GM18520 (cell line): ENCODE data around the gene LPP.

Source experiments
- ATAC-seq: cut with Tn5 transposase; IDR thresholded peaks from one replicate; pipeline ENCODE4 v1.9.1; 2021; ENCODE audit not compliant: unreplicated experiment

The LPP gene

GRCh38 chr3:188169830-188170455 lies 16.0 kb downstream of the LPP start:
- ATAC-seq, result no peak

- no peak for ATAC-seq
These were observed 16.8 kb downstream of the LPP start for GRCh38 chr3:188170461-188171459.

- ATAC-seq, result no peak
These were observed 17.9 kb downstream of the LPP start for GRCh38 chr3:188171682-188172467.

- ATAC-seq, result no peak
These were observed 20.5 kb downstream of the LPP start for GRCh38 chr3:188174317-188175044.

- no peak for ATAC-seq
These were observed 22.5 kb downstream of the LPP start for GRCh38 chr3:188176476-188176875.

GRCh38 chr3:188176884-188177283 lies 22.9 kb downstream of the LPP start:
- ATAC-seq, result no peak

GRCh38 chr3:188177721-188178120 lies 23.8 kb downstream of the LPP start:
- ATAC-seq, result no peak

GRCh38 chr3:188178293-188178936 lies 24.5 kb downstream of the LPP start:
- no peak for ATAC-seq

GRCh38 chr3:188179006-188179966 lies 25.3 kb downstream of the LPP start:
- no peak for ATAC-seq

- ATAC-seq, result no peak
These were observed 26.2 kb downstream of the LPP start for GRCh38 chr3:188180114-188180513.

- no peak for ATAC-seq
These were observed 29.5 kb downstream of the LPP start for GRCh38 chr3:188183452-188183851.

GRCh38 chr3:188184160-188184559 lies 30.2 kb downstream of the LPP start:
- ATAC-seq, result no peak

GRCh38 chr3:188184649-188185048 lies 30.7 kb downstream of the LPP start:
- no peak for ATAC-seq

- ATAC-seq, result no peak
These were observed 31.8 kb downstream of the LPP start for GRCh38 chr3:188185717-188186251.

GRCh38 chr3:188187053-188187452 lies 33.1 kb downstream of the LPP start:
- ATAC-seq, result no peak

- ATAC-seq, result no peak
These were observed 35.0 kb downstream of the LPP start for GRCh38 chr3:188188911-188189310.

GRCh38 chr3:188191460-188191859 lies 37.5 kb downstream of the LPP start:
- no peak for ATAC-seq

- no peak for ATAC-seq
These were observed 38.1 kb downstream of the LPP start for GRCh38 chr3:188192034-188192433.

GRCh38 chr3:188194332-188194731 lies 40.4 kb downstream of the LPP start:
- no peak for ATAC-seq
